GM12878 (cell line): ENCODE results near the gene ABITRAM. TPM values are rescaled to one million over a fixed set of nuclear protein-coding genes. Genes with fewer than 3 reads are reported as not detected.
A peak's percentile ranks its signal among the peaks of the same experiment; 100 is the strongest.
"Not testable (repeated sequence)": the region's sequence is repeated elsewhere in the genome, so short reads cannot be mapped to it uniquely, and the experiment has no call there.

Source experiments
- ATAC-seq: fragments of 200-7000 bp; cut with Tn5 transposase; 3 replicates; pipeline ENCODE4 v1.9.1; 2020; ENCODE audit warnings: mild to moderate bottlenecking, moderate library complexity
- BruUV-seq: library from RNA; stranded (reverse); fragments of 400-500 nt; replicated peaks from 2 replicates; lab custom pipeline; 2021; lab: Mats Ljungman, UMichigan
- CTCF ChIA-PET: fragments of 300-600 bp; sonication (Branson Sonifier 250); formaldehyde crosslinking; extraction: SDS; loops from one replicate; lab custom pipeline; 2021; ENCODE audit warnings: inconsistent platforms; lab: Yijun Ruan, JAX
- POLR2A ChIA-PET: fragments of 350-600 bp; formaldehyde crosslinking; extraction: SDS; loops from one replicate; lab custom pipeline; 2021; ENCODE audit warnings: inconsistent platforms; lab: Charles Lee
- RAD21 ChIA-PET: fragments of 300-600 bp; sonication (Branson Sonifier 250); formaldehyde crosslinking; loops from one replicate; lab custom pipeline; 2023; ENCODE audit warnings: antibody characterized with exemption; ENCODE audit not compliant: unreplicated experiment; lab: Charles Lee
- SMC1A ChIA-PET: fragments of 300-600 bp; sonication (Branson Sonifier 250); formaldehyde crosslinking; loops from one replicate; lab custom pipeline; 2023; ENCODE audit not compliant: unreplicated experiment, uncharacterized antibody; lab: Charles Lee
- DNase-seq: peaks from one replicate; pipeline ENCODE4 v3.0.0-alpha.2; 2011; ENCODE audit warnings: low read depth, low spot score
- FAIRE-seq: peaks from 3 replicates; lab custom pipeline; 2011; peaks lifted over from hg19 to GRCh38; lab: Jason Lieb, UNC
- H2AFZ ChIP-seq: 2 replicates; pipeline ENCODE4 v1.6.0; 2011; ENCODE audit warnings: low read depth, low read length, control low read depth; ENCODE audit not compliant: control insufficient read depth
- H3K27ac ChIP-seq: 2 replicates; pipeline ENCODE4 v1.5.1; 2011; ENCODE audit warnings: control low read depth; ENCODE audit not compliant: control insufficient read depth, insufficient read depth
- H3K27me3 ChIP-seq, 2 experiments: replicated peaks in 1 of 2; 2 replicates each; pipeline versions ENCODE4 v1.6.0 to v1.6.1; 2011; ENCODE audit warnings: low read length in 1 of 2; ENCODE audit not compliant: control insufficient read depth in 2 of 2, insufficient read depth in 2 of 2
- H3K36me3 ChIP-seq, 2 experiments: 2 replicates each; pipeline ENCODE4 v1.5.1; 2011; ENCODE audit warnings: low read length in 1 of 2; ENCODE audit not compliant: control insufficient read depth in 2 of 2, insufficient read depth in 2 of 2
- H3K4me1 ChIP-seq: 2 replicates; pipeline ENCODE4 v1.6.1; 2011; ENCODE audit warnings: mild to moderate bottlenecking, low read length, moderate library complexity, mixed read lengths; ENCODE audit not compliant: control insufficient read depth, insufficient read depth
- H3K4me2 ChIP-seq: 2 replicates; pipeline ENCODE4 v1.6.0; 2011; ENCODE audit warnings: control low read depth; ENCODE audit not compliant: control insufficient read depth, insufficient read depth
- H3K4me3 ChIP-seq: fragments of 200-600 bp; sonication (generic); 2 replicates; pipeline ENCODE4 v1.5.1; 2016
- H3K79me2 ChIP-seq: 2 replicates; pipeline ENCODE4 v1.6.0; 2011; ENCODE audit warnings: low read length; ENCODE audit not compliant: control insufficient read depth, insufficient read depth
- H3K9ac ChIP-seq: 2 replicates; pipeline ENCODE4 v1.8.0; 2011; ENCODE audit warnings: low read length, control low read depth, mixed read lengths; ENCODE audit not compliant: control insufficient read depth, insufficient read depth
- H3K9me3 ChIP-seq: replicated peaks from 3 replicates; pipeline ENCODE4 v1.5.1; 2011; ENCODE audit warnings: mild to moderate bottlenecking, low read length; ENCODE audit not compliant: control insufficient read depth, insufficient read depth
- H4K20me1 ChIP-seq: 2 replicates; pipeline ENCODE4 v1.6.0; 2011; ENCODE audit not compliant: control insufficient read depth, insufficient read depth
- CBX5 ChIP-seq: sonication (generic); IDR thresholded peaks from 2 replicates; pipeline ENCODE4 v1.6.1; 2016; ENCODE audit warnings: low read depth, moderate library complexity, mild to moderate bottlenecking, inconsistent platforms
- IKZF1 ChIP-seq: fragments of 450-650 bp; conservative IDR thresholded peaks from 2 replicates; pipeline ENCODE4 v1.6.1; 2017; ENCODE audit warnings: antibody characterized with exemption, mild to moderate bottlenecking
- ZBTB40 ChIP-seq: fragments of 450-650 bp; IDR thresholded peaks from 2 replicates; pipeline ENCODE4 v1.6.1; 2016; ENCODE audit warnings: mild to moderate bottlenecking, moderate library complexity, borderline replicate concordance
- WGBS: methylation state at CpG from one replicate; pipeline ENCODE4 v1.1.6; 2016; ENCODE audit warnings: low lambda C conversion rate; ENCODE audit not compliant: insufficient replicate concordance, insufficient coverage; ENCODE audit errors: missing lambda C conversion rate; 5-methylcytosine and 5-hydroxymethylcytosine counted together
- in situ Hi-C: fragments of 300-500 bp; cut with MboI; formaldehyde crosslinking; loops from 9 replicates; pipeline ENCODE4 v1.14.3; 2018; ENCODE audit warnings: mixed read lengths
- intact Hi-C: fragments of 100-400 bp; cut with micrococcal nuclease; formaldehyde crosslinking; loops from one replicate; pipeline ENCODE4 v1.14.2; 2022; ENCODE audit not compliant: unreplicated experiment
- polyA plus RNA-seq, 11 experiments: library from polyadenylated mRNA; depleted of rRNA in 4 of 11; unstranded in 6 of 11; stranded (reverse) in 5 of 11; fragments of >200 nt; fragmentation: Nextera tagmentation in 4 of 11; fragmentation: Illumina TruSeq in 1 of 11; extraction: Ambion mirVana in 4 of 11; extraction: Trizol in 1 of 11; gene quantifications; 1 replicate in 1 of 11; 2 replicates in 10 of 11; pipeline versions ENCODE4 v1.2.1 to v1.2.3, GENCODE V29; 2011 to 2016; ENCODE audit warnings: inconsistent platforms in 2 of 11, missing spikeins in 2 of 11, low read depth in 1 of 11
- total RNA-seq, 4 experiments: library from RNA; depleted of rRNA in 3 of 4; stranded (reverse); fragments of >200 nt in 3 of 4; fragmentation: Illumina TruSeq in 1 of 4; extraction: Trizol in 1 of 4; gene quantifications; 2 replicates each; pipeline versions ENCODE4 v1.2.1 to v1.2.3, GENCODE V29; 2013 to 2021

Gene ABITRAM
- total and polyA plus RNA-seq, 10 of the 15 experiments (the other 5 are each of a cell fraction or from before 2014, with no cell fraction given), result 5.2 to 18.4 (median 10.6) TPM

- 0 out of 2 replicates have a peak, but pooled peaks have one; percentile 34 for TF ChIP-seq CBX5
- TF ChIP-seq IKZF1, result peak; percentile 42; the same call in 1 of the 2 replicates
These were observed 48.4 kb upstream of the ABITRAM start (continued) for GRCh38 chr9:108885643-108886348.

GRCh38 chr9:108886594-108887271 is 47.5 kb upstream of the ABITRAM start:
- in situ Hi-C loops, BruUV-seq, DNase-seq, ATAC-seq, FAIRE-seq, H3K27me3 ChIP-seq, H4K20me1 ChIP-seq, H3K27ac ChIP-seq, H2AFZ ChIP-seq, H3K79me2 ChIP-seq, H3K4me2 ChIP-seq, H3K9ac ChIP-seq, H3K4me3 ChIP-seq, H3K4me1 ChIP-seq, intact Hi-C loops, H3K9me3 ChIP-seq: not testable (repeated sequence)
- 100% methylated on average over 3 of the region's 3 CpGs for WGBS
- ChIA-PET CTCF (interaction anchor here (0.7 to 1.3 kb wide), 4 partner anchors 11 to 222 kb away, joined by 3 read pairs; no protein-coding TSS in a partner anchor), POLR2A (interaction anchor here (0.7 kb wide), 2 partner anchors 35 to 548 kb away, joined by 3 read pairs; no protein-coding TSS in a partner anchor), SMC1A (interaction anchor here (1.0 to 2.0 kb wide), 4 partner anchors 13 to 126 kb away, joined by 3 to 8 read pairs (median 3); no protein-coding TSS in a partner anchor), RAD21 (interaction anchor here (1.0 kb wide), 1 partner anchor 37 kb away, joined by 3 read pairs; no protein-coding TSS in a partner anchor)
- peak; percentile 53; the same call in 1 of the 2 replicates for TF ChIP-seq ZBTB40
- H3K36me3 ChIP-seq, result peaks cover 1 to 15% of the 10 kb centered on the region in 2 experiments
